Heart left ventricle (tissue), 16 donors: ENCODE measurements around the gene TRMU. TPM values are rescaled to one million over a fixed set of nuclear protein-coding genes. Genes with fewer than 3 reads are reported as not detected.
A peak's percentile ranks its signal among the peaks of the same experiment; 100 is the strongest.

Experiments
- ATAC-seq, 4 donors: fragments of 200-7000 bp; cut with Tn5 transposase; one replicate each; pipeline ENCODE4 v1.9.1; 2020 to 2022; ENCODE audit warnings: moderate library complexity in 4 of 4, mild to moderate bottlenecking in 3 of 4, moderate number of reproducible peaks in 1 of 4
- DNase-seq, 5 donors: peaks; one replicate each; pipeline ENCODE4 v3.0.0-alpha.2; 2020
- H3K27ac ChIP-seq, 12 donors: fragments of 200-600 bp; sonication (generic) in 4 of 12; one replicate each; pipeline versions ENCODE4 v1.5.0 to v1.8.0; 2016 to 2022; ENCODE audit warnings: mild to moderate bottlenecking in 2 of 12
- H3K27me3 ChIP-seq, 9 donors: fragments of 200-600 bp; sonication (generic) in 2 of 9; one replicate each; pipeline versions ENCODE4 v1.5.1 to v1.8.0; 2016 to 2022; ENCODE audit warnings: mild to moderate bottlenecking in 3 of 9
- H3K36me3 ChIP-seq, 9 donors: fragments of 200-600 bp; sonication (generic) in 2 of 9; one replicate each; pipeline versions ENCODE4 v1.5.0 to v1.8.0; 2018 to 2022; ENCODE audit warnings: mild to moderate bottlenecking in 2 of 9
- H3K4me1 ChIP-seq, 12 donors: fragments of 200-600 bp; sonication (generic) in 4 of 12; one replicate each; pipeline versions ENCODE4 v1.5.0 to v1.8.0; 2016 to 2022; ENCODE audit warnings: mild to moderate bottlenecking in 3 of 12
- H3K4me3 ChIP-seq, 12 donors: fragments of 200-600 bp; sonication (generic) in 4 of 12; one replicate each; pipeline versions ENCODE4 v1.5.0 to v1.8.0; 2017 to 2022; ENCODE audit warnings: mild to moderate bottlenecking in 9 of 12, moderate library complexity in 4 of 12
- H3K9me3 ChIP-seq, 12 donors: fragments of 200-600 bp; sonication (generic) in 4 of 12; one replicate each; pipeline versions ENCODE4 v1.5.0 to v1.8.0; 2016 to 2022; ENCODE audit warnings: mild to moderate bottlenecking in 1 of 12
- CTCF ChIP-seq, 12 donors: fragments of 200-600 bp; sonication (generic) in 4 of 12; IDR thresholded peaks; one replicate each; pipeline versions ENCODE4 v1.5.0 to v1.8.0; 2018 to 2022; ENCODE audit warnings: antibody characterized with exemption in 12 of 12, mild to moderate bottlenecking in 5 of 12
- POLR2A ChIP-seq, 2 donors: fragments of 450-650 bp; IDR thresholded peaks; one replicate each; pipeline ENCODE4 v1.6.1; 2017; ENCODE audit warnings: antibody characterized with exemption in 2 of 2, mild to moderate bottlenecking in 2 of 2, moderate library complexity in 2 of 2
- WGBS, 4 donors: extraction: QIAGEN DNeasy Blood & Tissue Kit in 2 of 4; methylation state at CpG; one replicate each; pipeline versions ENCODE4 v1.1.5 to v1.1.7; 2013 to 2018; 5-methylcytosine and 5-hydroxymethylcytosine counted together
- intact Hi-C, 10 donors: fragments of 100-400 bp; cut with DNase I; formaldehyde crosslinking; loops; one replicate each; pipeline versions ENCODE4 v1.11.1 to v1.14.2; 2022
- polyA plus RNA-seq, 2 donors: library from polyadenylated mRNA; stranded (reverse); fragments of 200-250 nt; gene quantifications; one replicate each; pipeline ENCODE4 v1.2.3, GENCODE V29; 2013
- total RNA-seq, 9 donors: library from RNA; depleted of rRNA in 2 of 9; stranded (reverse); fragments of >200 nt in 2 of 9; fragmentation: NEBNext Ultra II Directional in 3 of 9; extraction: Animal tissue kit (Norgen Biotek cat#: 25700) in 3 of 9; gene quantifications; one replicate each; pipeline versions ENCODE4 v1.1.0 to v1.2.4, GENCODE V29; 2016 to 2023
- donor health status: ischemic (EF 13 %, LVEDD 7.1; RV severe dilation, severe dysfunction).
- donor health status: healthy with polysubstance abuse.
- donor health status: DM: no; HTN: yes; CAD: no.
- donor health status: DM: no; HTN: no; CAD: no.
- donor health status: ischemic (EF 25% LVEDD 6.9; RV normal size, moderate dysfunction).
- donor health status: ischemic (EF 25% LVEDD 5.7; RV mildly dilated, moderate dysfunction).
- donor health status: healthy.
- donor health status: DM: yes; HTN: yes; CAD: no.
- donor health status: ischemic (EF 35%, LVEDD 5.7; RV mildly dilated, moderate dysfunction).
- donor health status: nonischemic (EF 11% LVEDD 7.7; RV severe dilation, severe dysfunction).
- donor health status: DM: yes; HTN: yes; CAD: no.
- donor health status: PGD.
- donor health status: ischemic (EF 29% LVEDD 5.4; RV normal size, mild dysfunction).
- donor health status: nonischemic (EF 23%, LVEDD 6.1; RV moderate dilation, normal function).

TRMU gene
- total and polyA plus RNA-seq, 11 donors, result 24.3 to 48.7 (median 33.3) TPM

- Histone ChIP-seq H3K27ac (no peak overlapping the region), H3K27me3 (no peaks in the 10 kb centered on the region), H3K9me3 (peaks cover 0 to 12% (median 0%) of the 10 kb centered on the region in 12 donors), H3K4me3 (no peak overlapping the region), H3K4me1 (peaks cover 0 to 11% (median 2%) of the 10 kb centered on the region in 12 donors), H3K36me3 (peaks cover 0 to 4% (median 0%) of the 10 kb centered on the region in 9 donors)
- DNase-seq, result peak in 2 of 5 donors; percentile 11 to 36
- intact Hi-C loops, result no loop called here
- ATAC-seq, result no peak
- 77 to 86% (median 78%) methylated on average over 15 to 19 of the region's 19 CpGs for WGBS, 4 donors
- TF ChIP-seq CTCF (IDR thresholded peaks at IDR 0.05), result no peak
Observed at GRCh38 chr22:46380069-46380468, 44.6 kb downstream of the TRMU start.

DNA sequence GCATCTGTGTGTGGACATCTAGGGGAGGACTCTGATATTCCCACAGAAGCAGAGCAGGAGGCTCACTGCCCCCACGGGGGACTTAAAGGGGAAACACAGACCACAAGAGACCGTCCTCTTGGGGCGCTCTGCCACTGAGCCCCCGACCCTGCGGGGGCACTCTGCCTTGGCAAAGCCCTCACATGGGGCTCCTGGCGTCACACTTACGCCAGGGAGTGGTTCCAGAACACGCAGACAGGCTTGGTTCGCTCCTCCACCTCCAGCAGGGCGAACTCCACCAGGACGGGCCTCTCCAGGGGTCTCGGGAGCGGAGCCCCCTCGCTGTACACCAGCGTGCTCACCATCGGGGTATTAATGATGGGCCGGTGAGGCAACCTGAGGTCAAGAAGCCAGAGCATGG is 45.1 kb downstream of the TRMU start:
- Histone ChIP-seq H3K27ac (no peak overlapping the region), H3K4me1 (peaks cover 0 to 11% (median 2%) of the 10 kb centered on the region in 12 donors), H3K36me3 (peaks cover 0 to 4% (median 0%) of the 10 kb centered on the region in 9 donors), H3K9me3 (peaks cover 0 to 12% (median 0%) of the 10 kb centered on the region in 12 donors), H3K27me3 (no peaks in the 10 kb centered on the region), H3K4me3 (no peak overlapping the region)
- DNase-seq (no peak), ATAC-seq (no peak)
- TF ChIP-seq CTCF (IDR thresholded peaks at IDR 0.05), result no peak
- no peak for TF ChIP-seq POLR2A (IDR thresholded peaks at IDR 0.05)
- intact Hi-C loops, result no loop called here
- WGBS, 4 donors, result 89 to 93% (median 91%) methylated on average over 14 to 17 of the region's 17 CpGs

- 52 to 57% (median 55%) methylated on average over 5 of the region's 5 CpGs for WGBS, 4 donors
- H3K36me3 ChIP-seq, result peaks cover 0 to 4% (median 0%) of the 10 kb centered on the region in 9 donors
- no peak overlapping the region for H3K27ac ChIP-seq
- H3K4me1 ChIP-seq, result peaks cover 0 to 11% (median 2%) of the 10 kb centered on the region in 12 donors
- H3K9me3 ChIP-seq, result peaks cover 0 to 7% (median 0%) of the 10 kb centered on the region in 12 donors
- TF ChIP-seq CTCF (IDR thresholded peaks at IDR 0.05), result no peak
- no peak for TF ChIP-seq POLR2A (IDR thresholded peaks at IDR 0.05)
- peak in 1 of 5 donors; percentile 7 for DNase-seq
- no peaks in the 10 kb centered on the region for H3K27me3 ChIP-seq
- intact Hi-C loops, result no loop called here
- no peak for ATAC-seq
- no peak overlapping the region for H3K4me3 ChIP-seq
Observed at GRCh38 chr22:46381142-46381541, 45.6 kb downstream of the TRMU start.

DNA sequence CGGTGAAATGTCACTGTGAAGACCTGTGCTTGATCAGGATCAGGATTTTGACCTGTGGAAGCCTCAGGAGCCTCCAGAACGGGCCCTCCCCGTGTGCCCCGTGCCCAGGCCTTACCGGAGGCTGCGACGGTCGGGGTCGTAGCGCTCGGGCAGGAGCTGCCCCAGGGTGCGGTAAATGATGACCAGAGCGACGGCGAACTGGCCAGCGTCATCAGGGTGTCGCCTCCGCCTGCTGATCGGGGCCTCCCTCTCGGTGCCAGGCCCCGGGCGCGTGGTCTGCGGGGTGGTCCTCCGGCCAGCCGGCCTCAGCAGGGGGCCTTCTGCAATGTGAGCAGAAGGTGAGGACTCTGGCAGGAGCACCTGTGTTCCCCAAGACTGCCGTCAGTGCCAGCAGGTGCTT is 46.2 kb downstream of the TRMU start:
- Histone ChIP-seq H3K36me3 (no peaks in the 10 kb centered on the region), H3K4me1 (peaks cover 0 to 11% (median 2%) of the 10 kb centered on the region in 12 donors), H3K4me3 (no peak overlapping the region), H3K9me3 (peaks cover 0 to under 1% (median 0%) of the 10 kb centered on the region in 12 donors), H3K27ac (no peak overlapping the region), H3K27me3 (no peaks in the 10 kb centered on the region)
- TF ChIP-seq CTCF (IDR thresholded peaks at IDR 0.05) (no peak), POLR2A (IDR thresholded peaks at IDR 0.05) (no peak)
- ATAC-seq (no peak), DNase-seq (peak in 1 of 5 donors; percentile 48)
- 94 to 95% (median 94%) methylated on average over 18 to 27 of the region's 27 CpGs for WGBS, 4 donors
- intact Hi-C loops, result no loop called here
